Right hindlimb (tissue), 1 donor: ENCODE data around the gene ZNF2.

ENCODE experiments used
- DNase-seq: peaks from one replicate; pipeline ENCODE4 v3.0.0-alpha.2; 2018

ZNF2 gene

GRCh38 chr2:95165371-95166064 is at the start of gene ZNF2:
ZNF2 (plus strand) TSS chr2:95165809; CDS start chr2:95176227, 10,418 bp downstream.
- peak; percentile 98 for DNase-seq

- no peak for DNase-seq
These were observed 44.6 kb upstream of the ZNF2 start for GRCh38 chr2:95121093-95121406.

- peak; percentile 92 for DNase-seq
These were observed 44.0 kb upstream of the ZNF2 start, which contains the start of gene MRPS5 for GRCh38 chr2:95121407-95122196. MRPS5 (minus strand) TSS chr2:95121808; CDS start chr2:95121791, 17 bp downstream.

- DNase-seq = no peak
These were observed 43.4 kb upstream of the ZNF2 start for GRCh38 chr2:95122197-95122551.

GRCh38 chr2:95138702-95139101 is 26.9 kb upstream of the ZNF2 start:
- no peak for DNase-seq

- DNase-seq = no peak
These were observed 21.8 kb upstream of the ZNF2 start for GRCh38 chr2:95143838-95144237.

- DNase-seq = no peak
These were observed 16.1 kb upstream of the ZNF2 start for GRCh38 chr2:95149397-95149984.

- no peak for DNase-seq
These were observed 7.2 kb upstream of the ZNF2 start for GRCh38 chr2:95158441-95158840.

GRCh38 chr2:95158891-95159619 is 6.6 kb upstream of the ZNF2 start:
- DNase-seq = peak; percentile 65

GRCh38 chr2:95159690-95160449 is 5.7 kb upstream of the ZNF2 start, which contains the start of gene ZNF514:
ZNF514 (minus strand) TSS chr2:95159848; CDS start chr2:95153253, 6,595 bp downstream.
- DNase-seq = peak; percentile 80

- DNase-seq = no peak
These were observed 609 bp upstream of the ZNF2 start for GRCh38 chr2:95165030-95165370.

GRCh38 chr2:95166065-95166763 is 605 bp downstream of the ZNF2 start:
- no peak for DNase-seq

GRCh38 chr2:95171902-95172301 is 6.3 kb downstream of the ZNF2 start:
- no peak for DNase-seq

GRCh38 chr2:95174031-95174542 is 8.5 kb downstream of the ZNF2 start:
- DNase-seq = no peak

- DNase-seq = no peak
These were observed 13.8 kb downstream of the ZNF2 start for GRCh38 chr2:95179451-95179850.

- no peak for DNase-seq
These were observed 16.2 kb downstream of the ZNF2 start for GRCh38 chr2:95181774-95182173.

GRCh38 chr2:95185197-95185596 is 19.6 kb downstream of the ZNF2 start:
- DNase-seq = no peak

GRCh38 chr2:95185973-95186372 is 20.4 kb downstream of the ZNF2 start:
- DNase-seq = no peak

- peak; percentile 63 for DNase-seq
These were observed 27.3 kb downstream of the ZNF2 start for GRCh38 chr2:95192956-95193355.

GRCh38 chr2:95203911-95204310 is 38.3 kb downstream of the ZNF2 start:
- DNase-seq = no peak

- DNase-seq = no peak
These were observed 38.8 kb downstream of the ZNF2 start for GRCh38 chr2:95204396-95204795.

- no peak for DNase-seq
These were observed 40.5 kb downstream of the ZNF2 start for GRCh38 chr2:95206096-95206495.
